NB4 (cell line): Measurements from ENCODE around the gene UGT1A6.

Experiments used
- DNase-seq: peaks from one replicate; pipeline ENCODE4 v3.0.0; 2010; ENCODE audit warnings: low read depth
- H3K4me3 ChIP-seq: one replicate; pipeline ENCODE4 v1.5.1; 2011; ENCODE audit warnings: mild to moderate bottlenecking, low read depth, low read length, moderate library complexity
- CTCF ChIP-seq: IDR thresholded peaks from one replicate; pipeline ENCODE4 v1.5.1; 2012; ENCODE audit warnings: low read depth, low read length
- MAX ChIP-seq: IDR thresholded peaks from 2 replicates; pipeline ENCODE4 v1.6.1; 2011; ENCODE audit warnings: low read depth, low read length
- MYC ChIP-seq: IDR thresholded peaks from 2 replicates; pipeline ENCODE4 v1.6.1; 2011; ENCODE audit warnings: low read depth, low read length
- POLR2A ChIP-seq: IDR thresholded peaks from 2 replicates; pipeline ENCODE4 v1.6.1; 2011; ENCODE audit warnings: mild to moderate bottlenecking; ENCODE audit not compliant: insufficient read length; ENCODE audit errors: extremely low read depth

Gene UGT1A6

GRCh38 chr2:233673896-233674295, 18.8 kb upstream of the UGT1A6 start:
- no peak for DNase-seq
- H3K4me3 ChIP-seq: no peak overlapping the region
- TF ChIP-seq CTCF: no peak
- TF ChIP-seq POLR2A: no peak
- TF ChIP-seq MYC: no peak
- no peak for TF ChIP-seq MAX

- no peak for DNase-seq
- no peak overlapping the region for H3K4me3 ChIP-seq
- TF ChIP-seq CTCF (no peak), MYC (no peak), MAX (no peak), POLR2A (no peak)
These were observed 18.4 kb upstream of the UGT1A6 start for GRCh38 chr2:233674314-233674713.

GRCh38 chr2:233674995-233675394, 17.7 kb upstream of the UGT1A6 start:
- DNase-seq: no peak
- TF ChIP-seq POLR2A (no peak), MAX (no peak), MYC (no peak), CTCF (no peak)
- H3K4me3 ChIP-seq: no peak overlapping the region

GRCh38 chr2:233676046-233676445, 16.6 kb upstream of the UGT1A6 start:
- no peak for DNase-seq
- no peak for TF ChIP-seq CTCF
- TF ChIP-seq MYC: no peak
- TF ChIP-seq POLR2A: no peak
- H3K4me3 ChIP-seq: no peak overlapping the region

- TF ChIP-seq POLR2A: no peak
- no peak for TF ChIP-seq MAX
- TF ChIP-seq MYC: no peak
- no peak for TF ChIP-seq CTCF
- DNase-seq: no peak
- H3K4me3 ChIP-seq: no peak overlapping the region
These were observed 13.5 kb upstream of the UGT1A6 start for GRCh38 chr2:233679196-233679595.
